NOMO-1 (cell line): Measurements from ENCODE around the gene NRXN2.
A peak's percentile ranks its signal among the peaks of the same experiment; 100 is the strongest.
"Not testable (repeated sequence)": the region's sequence is repeated elsewhere in the genome, so short reads cannot be mapped to it uniquely, and the experiment has no call there.

Experiments
- DNase-seq, 2 experiments: peaks; one replicate each; lab custom pipeline; 2025; ENCODE audit not compliant: unreplicated experiment in 2 of 2; lab: John Stamatoyannopoulos, UW

Gene NRXN2

DNA sequence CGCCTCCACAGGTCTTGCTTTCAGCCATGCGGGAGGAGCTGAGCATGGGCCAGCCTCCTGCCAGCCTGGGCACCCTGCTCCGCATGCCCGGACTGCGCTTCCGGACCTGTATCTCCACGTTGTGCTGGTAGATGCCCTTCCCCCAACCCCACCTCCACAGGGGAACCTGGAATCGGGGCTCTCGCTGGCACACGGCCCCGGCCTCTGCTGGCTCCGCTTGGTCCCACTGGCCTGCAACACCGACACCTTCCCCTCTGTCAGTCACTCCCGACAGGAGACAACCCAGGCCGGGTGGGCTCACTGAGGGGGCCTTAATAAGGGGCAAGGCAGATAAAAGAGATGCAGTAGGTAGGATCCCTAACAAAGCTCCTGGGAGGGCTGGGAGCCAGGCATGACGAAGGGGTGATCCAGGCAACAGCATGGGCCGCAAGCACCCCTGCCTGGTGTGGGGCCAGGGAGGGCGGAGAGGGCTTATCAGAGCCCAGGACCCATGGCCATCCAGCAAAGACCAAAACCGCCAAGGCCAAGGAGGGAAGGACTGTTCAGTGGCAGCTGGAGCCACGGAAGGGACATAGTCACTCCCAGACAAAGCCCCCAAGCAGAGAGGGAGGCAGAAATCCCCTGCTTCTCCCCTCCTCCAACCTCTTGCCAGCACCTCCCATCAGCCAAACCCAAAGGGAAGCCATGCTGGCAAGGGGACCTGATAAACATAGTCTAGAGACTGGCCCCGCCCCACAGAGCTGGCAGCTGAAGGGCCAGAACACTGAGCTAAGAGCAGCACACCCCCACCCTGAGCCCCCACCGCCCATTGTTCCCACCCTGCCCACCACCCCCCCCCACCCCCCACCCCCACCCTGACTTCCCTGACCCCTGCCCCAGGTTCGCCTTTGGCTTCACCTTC, 124.0 kb downstream of the NRXN2 start:
- DNase-seq, result no peak

DNA sequence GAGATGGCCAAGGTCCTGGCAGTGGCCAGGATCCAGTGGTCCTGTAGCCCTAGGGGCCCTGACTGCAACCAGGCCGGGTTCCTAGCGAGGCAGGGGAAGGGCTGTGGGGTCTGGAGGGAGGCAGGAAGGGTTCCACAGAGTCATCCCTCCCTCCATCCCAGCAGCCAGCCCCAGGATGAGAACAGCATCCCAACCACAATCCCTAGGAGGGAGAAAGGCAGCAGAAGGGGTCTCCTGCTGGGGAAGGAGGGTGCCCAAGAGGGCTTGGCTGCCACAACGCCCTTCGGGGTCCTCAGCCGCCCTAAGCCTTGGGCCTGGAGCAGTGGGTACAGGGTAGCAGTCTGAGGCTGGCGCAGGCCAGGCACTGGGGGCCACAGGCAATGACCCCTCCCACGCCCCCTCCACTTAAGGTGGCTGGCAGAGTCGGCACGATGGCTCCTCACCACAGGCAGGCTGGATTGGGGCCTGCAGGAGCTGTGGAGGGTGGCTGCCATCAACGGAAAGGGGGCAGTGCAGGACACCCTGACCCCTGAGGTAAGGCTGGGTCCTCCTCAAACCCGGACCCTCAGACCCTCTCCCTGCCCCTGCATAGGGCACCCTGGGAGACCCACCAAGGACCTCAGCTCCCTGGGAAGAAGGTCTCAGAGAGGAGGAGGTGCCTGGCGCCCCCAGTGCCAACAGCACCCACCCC, 124.7 kb downstream of the NRXN2 start:
- no peak for DNase-seq

- DNase-seq, result no peak
Measured at GRCh38 chr11:64597671-64598101, 125.3 kb downstream of the NRXN2 start.

DNA sequence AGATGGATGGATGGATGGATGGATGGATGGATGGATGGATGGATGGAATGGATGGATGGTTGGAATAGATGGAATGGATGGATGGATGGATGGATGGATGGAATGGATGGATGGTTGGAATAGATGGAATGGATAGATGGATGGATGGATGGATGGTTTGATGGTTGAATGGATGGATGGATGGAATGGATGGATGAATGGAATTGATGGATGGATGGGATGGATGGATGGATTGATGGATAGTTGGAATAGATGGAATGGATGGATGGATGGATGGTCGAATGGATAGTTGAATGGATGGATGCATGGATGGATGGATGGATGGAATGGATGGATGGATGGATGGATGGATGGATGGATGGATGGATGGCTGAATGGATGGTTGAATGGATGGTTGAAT, 127.1 kb downstream of the NRXN2 start:
- DNase-seq, result not testable (repeated sequence)

DNA sequence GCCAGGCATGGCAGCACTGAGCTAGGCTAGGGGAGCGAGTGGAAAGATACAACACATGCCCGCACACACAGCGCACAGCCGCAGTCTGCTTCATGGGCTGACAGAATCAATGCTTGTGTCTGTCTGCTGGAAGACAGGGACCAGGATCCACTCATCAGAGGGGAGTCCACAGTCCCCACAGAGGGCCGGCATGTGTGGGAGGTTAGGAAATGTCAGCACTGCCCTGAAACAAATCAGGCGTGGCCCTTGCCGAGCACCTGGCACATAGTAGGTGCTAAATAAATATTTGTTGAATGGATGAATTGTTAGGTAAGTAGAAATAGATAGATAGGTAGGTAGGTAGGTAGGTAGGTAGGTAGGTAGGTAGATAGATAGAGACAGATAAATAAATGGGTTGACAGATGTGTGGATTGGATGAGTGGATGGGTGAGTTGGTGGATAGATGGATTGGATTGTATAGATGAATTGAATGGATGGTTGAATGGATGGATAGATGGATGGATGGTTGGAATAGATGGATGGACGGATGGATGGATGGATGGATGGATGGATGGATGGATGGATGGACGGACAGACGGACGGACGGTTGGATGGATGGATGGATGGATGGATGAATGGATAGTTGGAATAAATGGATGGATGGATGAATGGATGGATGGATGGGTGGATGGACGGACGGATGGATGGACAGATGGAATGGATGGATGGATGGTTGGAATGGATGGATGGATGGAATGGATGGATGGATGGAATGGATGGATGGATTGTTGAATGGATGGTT, 128.6 kb downstream of the NRXN2 start:
- DNase-seq, result no peak

GRCh38 chr11:64593156-64594105, 129.6 kb downstream of the NRXN2 start:
- DNase-seq, result no peak

GRCh38 chr11:64592656-64593055, 130.3 kb downstream of the NRXN2 start:
- no peak for DNase-seq

DNA sequence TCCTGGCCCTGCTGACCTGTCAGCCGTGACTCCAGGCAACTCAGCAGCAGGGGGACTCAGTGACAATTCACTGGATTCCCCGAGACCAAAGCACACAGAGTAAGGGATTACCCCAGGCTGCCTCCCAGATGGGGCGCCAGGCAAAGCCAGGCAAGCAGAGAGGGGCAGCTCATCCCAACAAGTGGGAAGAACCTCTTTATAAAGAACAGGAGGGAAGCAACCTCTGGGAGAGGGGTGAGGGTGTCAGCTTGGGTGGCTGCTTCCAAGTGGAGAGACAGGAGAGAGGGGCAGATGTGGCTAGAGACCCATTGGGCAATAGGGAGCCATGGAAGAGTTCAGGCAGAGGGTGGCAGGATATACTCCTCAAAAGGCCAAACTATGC, 130.8 kb downstream of the NRXN2 start:
- DNase-seq, result no peak

DNA sequence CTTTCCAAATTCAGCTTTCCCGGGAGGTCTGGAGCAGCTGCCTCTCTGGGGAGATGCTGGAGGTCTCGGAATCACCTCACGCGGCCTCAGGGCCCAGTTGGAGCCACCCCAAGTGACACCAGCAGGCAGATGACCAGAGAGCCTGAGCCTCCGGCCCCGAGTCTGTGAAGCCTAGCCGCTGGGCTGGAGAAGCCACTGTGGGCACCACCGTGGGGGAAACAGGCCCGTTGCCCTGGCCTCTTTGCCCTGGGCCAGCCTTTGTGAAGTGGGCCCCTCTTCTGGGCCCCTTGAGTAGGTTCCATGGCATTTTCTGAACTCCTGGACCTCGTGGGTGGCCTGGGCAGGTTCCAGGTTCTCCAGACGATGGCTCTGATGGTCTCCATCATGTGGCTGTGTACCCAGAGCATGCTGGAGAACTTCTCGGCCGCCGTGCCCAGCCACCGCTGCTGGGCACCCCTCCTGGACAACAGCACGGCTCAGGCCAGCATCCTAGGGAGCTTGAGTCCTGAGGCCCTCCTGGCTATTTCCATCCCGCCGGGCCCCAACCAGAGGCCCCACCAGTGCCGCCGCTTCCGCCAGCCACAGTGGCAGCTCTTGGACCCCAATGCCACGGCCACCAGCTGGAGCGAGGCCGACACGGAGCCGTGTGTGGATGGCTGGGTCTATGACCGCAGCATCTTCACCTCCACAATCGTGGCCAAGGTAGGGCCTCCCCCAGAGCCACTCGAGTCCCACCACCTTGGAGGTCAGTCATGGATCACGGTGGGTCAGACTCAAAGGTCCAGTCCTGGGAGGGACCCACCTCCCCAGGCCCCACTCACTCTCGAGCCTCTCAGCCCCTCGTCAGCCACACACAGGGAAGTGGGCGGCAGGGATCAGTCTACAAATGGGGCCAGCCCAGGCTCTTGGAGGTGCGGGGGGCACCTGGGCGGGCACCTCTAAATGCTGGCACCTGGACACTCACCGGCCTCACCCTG, 131.5 kb downstream of the NRXN2 start:
- DNase-seq, result no peak

GRCh38 chr11:64590763-64591221, 132.2 kb downstream of the NRXN2 start, which contains the start of gene SLC22A12:
SLC22A12 (plus strand) TSS chr11:64591220; CDS start chr11:64591557, 337 bp downstream.
- DNase-seq, result no peak

DNA sequence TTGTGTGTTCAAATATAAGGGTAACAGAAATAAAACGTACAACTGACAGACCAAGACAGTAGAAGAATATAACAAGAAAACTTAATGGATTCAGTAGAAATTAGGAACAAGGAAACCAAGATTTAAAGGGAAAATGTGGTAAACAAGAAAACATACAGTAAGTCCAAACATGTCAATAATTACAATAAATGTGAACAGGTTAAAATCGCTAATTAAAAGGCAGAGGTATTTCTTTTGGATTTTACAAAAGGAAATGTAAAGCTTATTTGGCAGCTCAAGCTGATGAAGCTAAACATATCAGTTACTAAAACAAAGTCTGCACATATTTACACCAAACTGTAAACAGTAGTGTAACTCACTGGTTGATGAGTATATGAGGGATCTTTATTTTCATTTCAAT, 134.3 kb downstream of the NRXN2 start:
- no peak for DNase-seq

DNA sequence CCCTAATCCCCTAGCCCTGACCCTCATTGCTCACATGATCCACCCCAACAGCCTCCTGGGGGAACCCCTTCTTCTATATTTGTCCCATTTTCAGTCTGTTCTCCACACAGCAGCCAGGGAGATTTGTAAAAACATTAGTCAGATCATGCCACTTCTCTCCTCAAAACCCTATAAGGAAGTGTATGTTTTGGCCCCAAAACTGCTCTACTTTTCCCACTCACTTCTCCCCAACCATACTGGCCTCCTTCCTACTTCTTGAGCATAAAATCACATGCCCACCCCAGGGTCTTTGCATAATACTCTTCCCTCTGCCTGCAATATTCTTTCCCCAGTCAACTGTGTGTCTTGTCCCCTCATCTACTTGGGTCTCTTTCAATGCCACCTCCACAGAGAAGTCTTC, 136.6 kb downstream of the NRXN2 start:
- DNase-seq, result no peak

DNA sequence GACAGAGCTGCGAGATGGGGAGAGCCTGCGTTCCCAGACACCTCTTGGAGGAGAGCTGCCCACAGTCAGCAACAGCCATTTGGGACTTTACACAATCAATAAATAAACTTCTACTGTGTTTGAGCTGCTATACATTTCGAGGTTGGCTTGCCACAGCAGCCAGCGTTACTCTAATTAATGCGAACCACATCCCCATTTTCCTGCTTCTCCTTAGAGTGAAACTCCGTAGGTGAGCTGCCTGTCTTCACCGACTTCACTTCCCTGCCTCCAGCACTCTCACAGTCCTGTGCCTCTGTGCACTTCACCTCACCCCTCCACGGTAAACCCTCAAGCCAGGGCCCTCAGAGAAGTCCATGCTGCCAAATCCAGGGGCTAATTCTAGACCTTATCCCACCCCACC, 137.8 kb downstream of the NRXN2 start:
- DNase-seq, result peak; percentile 16 to 35

DNA sequence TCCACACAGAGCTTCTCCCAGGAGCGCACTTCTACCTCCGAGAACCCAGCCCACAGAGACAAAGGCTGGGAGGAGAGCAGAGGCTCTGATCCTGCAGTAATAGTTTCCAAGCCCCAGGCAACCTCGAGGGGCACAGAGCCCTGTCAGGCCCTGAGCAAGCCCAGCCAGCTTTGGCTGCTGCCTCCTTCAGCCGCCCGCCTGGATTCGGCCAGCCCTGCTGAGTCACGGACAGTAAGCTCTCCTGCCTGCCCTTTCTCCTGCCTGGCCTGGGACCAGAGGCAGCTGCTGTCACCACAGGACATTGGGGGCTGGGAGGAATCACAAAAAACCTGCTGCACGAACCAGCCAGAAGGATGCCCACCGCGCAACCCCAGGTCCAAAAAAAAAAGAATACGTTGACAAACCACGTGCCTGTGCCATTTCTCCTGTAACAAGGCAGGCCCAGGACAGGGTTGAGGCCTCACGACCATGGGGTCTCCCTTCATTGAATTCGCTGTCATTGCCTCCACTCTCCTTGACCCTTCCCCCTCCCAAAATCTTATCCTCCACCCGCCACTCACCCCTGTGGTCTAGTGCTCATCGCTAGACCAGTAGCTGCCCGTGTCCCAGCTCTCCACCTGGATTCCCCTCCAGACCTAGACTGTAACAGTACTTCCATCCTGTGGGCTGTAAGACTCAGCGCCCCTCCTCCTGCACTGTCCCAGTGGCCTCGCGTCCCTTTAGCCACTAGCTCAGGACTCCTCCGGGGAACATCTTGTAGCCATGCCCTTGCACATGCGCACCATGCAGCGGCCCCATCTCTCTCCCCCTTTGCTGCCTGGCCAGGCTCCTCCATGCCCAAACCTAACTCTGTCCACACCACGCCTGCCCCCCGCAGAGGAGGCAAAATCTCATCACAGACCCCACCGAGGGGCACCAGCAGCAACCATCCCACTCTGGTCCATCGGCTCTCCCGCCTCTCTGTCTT, 139.4 kb downstream of the NRXN2 start:
- DNase-seq, result no peak

DNA sequence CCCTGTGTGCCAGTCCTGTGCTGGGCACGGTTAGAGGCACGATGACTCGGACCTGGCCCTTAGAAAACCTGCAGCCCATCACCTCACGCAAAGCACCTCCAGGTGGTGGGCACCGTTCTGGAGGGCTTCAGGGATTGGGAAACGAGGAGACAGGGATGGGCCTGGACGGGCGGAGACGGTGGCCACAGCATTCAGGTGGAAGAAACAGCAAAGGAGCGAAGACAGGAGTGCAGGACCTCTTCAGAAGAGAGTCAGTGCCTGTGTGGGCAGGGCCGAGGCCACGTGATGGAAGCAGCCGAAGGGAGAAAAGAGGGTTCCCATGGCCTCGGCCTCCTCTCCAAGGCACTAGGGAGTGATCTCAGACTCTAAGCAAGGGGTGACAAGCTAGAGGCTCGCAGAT, 140.1 kb downstream of the NRXN2 start:
- no peak for DNase-seq

DNA sequence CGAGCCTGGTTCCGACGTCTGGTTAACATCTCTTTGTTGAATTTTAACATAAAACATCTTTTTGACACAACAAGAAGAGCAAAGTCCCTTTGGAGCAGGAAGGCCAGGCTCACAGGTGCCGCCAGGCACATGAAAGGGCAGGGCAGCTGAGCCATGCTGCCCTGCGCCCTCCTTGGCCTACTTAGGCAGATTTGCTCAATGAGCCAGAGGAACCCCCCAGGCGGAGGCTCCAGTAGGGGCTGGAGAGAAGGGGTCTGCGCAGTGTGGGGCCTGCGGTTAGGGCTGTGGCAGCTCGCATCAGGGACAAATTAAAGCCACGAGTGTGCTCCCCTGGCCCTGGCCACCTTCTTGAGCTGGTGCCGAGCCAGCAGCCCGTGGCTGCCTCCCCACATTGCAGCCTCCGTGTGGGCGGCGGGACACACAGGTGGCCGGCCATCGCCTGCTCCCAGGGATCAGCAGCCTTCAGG, 141.9 kb downstream of the NRXN2 start:
- no peak for DNase-seq

DNA sequence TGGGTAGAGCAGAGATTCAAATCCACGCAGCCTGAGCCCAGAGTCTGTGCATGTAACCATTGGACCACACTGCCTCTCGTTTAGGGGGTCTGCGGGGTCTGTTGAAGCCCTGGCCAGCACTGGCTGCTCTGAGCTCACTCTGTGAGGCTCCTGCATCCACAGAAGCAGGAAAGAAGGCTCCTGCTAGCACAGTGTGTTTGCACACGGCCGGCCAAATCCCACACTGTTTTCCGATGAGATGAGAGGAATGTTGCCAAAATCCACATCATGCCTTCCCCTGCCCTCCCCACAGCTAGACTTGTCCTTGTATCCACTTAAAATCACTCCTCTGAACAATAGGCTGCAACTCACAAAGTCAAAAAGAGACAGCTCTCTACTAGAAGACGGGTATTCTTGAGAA, 142.6 kb downstream of the NRXN2 start:
- DNase-seq, result no peak

DNA sequence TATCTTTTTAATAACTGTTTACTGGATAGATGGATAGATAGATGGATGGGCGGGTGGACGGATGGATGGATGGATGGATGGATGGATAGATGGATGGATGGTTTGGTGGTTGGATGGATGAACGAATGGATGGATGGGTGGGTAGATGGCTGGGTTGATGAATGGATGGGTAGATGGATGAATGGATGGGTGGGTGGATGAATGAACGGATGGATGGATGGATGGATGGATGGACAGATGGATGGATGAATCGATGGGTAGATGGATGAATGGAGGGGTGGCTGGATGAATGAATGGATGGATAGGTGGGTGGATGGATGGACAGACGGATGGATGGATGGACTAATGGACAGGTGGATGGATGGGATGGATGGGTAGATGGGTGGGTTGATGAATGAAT, 145.8 kb downstream of the NRXN2 start:
- no peak for DNase-seq
